GM12891 (cell line): ENCODE data around the gene IFI27L2.

Experiments
- POLR2A ChIP-seq: IDR thresholded peaks from 2 replicates; pipeline ENCODE4 v1.6.1; 2011; ENCODE audit warnings: low read depth, low read length, control low read depth
- POLR2AphosphoS5 ChIP-seq: IDR thresholded peaks from 2 replicates; pipeline ENCODE4 v1.6.1; 2011; ENCODE audit warnings: low read depth, low read length, control low read depth
- POU2F2 ChIP-seq: IDR thresholded peaks from 2 replicates; pipeline ENCODE4 v1.6.1; 2011; ENCODE audit warnings: low read depth, mild to moderate bottlenecking, control low read depth, low read length, moderate library complexity
- TAF1 ChIP-seq: IDR thresholded peaks from 2 replicates; pipeline ENCODE4 v1.6.1; 2011; ENCODE audit warnings: low read depth, low read length, control low read depth

- TF ChIP-seq POLR2A (no peak), POLR2AphosphoS5 (no peak), TAF1 (no peak), POU2F2 (no peak)
Measured at GRCh38 chr14:94138251-94138650, 8.8 kb upstream of the IFI27L2 start.
